ENCODE measurements around the gene TBCD.

GRCh38 chr17:82921426-82921825 is 169.6 kb downstream of the TBCD start:
- no peak for TF ChIP-seq EZH2phosphoT487 (IDR thresholded peaks at IDR 0.05; ENCODE audit: insufficient read depth, low read depth)
- no peak for TF ChIP-seq EZH2 (IDR thresholded peaks at IDR 0.05; ENCODE audit: insufficient read depth, poor library complexity, severe bottlenecking)
